ENCODE measurements around the gene LRRC2.

GRCh38 chr3:46566040-46566641, at the start of gene LRRC2:
- TF ChIP-seq POLR2A (IDR thresholded peaks at IDR 0.05) (no peak), CTCF (IDR thresholded peaks at IDR 0.05) (no peak)
